Globus pallidus (tissue), 1 donor: ENCODE measurements around the gene FMNL3.
"Not testable (repeated sequence)": the region's sequence is repeated elsewhere in the genome, so short reads cannot be mapped to it uniquely, and the experiment has no call there.

Source experiments
- DNase-seq: peaks from one replicate; pipeline ENCODE4 v3.0.0-alpha.2; 2015; ENCODE audit warnings: low spot score

Gene FMNL3

DNA sequence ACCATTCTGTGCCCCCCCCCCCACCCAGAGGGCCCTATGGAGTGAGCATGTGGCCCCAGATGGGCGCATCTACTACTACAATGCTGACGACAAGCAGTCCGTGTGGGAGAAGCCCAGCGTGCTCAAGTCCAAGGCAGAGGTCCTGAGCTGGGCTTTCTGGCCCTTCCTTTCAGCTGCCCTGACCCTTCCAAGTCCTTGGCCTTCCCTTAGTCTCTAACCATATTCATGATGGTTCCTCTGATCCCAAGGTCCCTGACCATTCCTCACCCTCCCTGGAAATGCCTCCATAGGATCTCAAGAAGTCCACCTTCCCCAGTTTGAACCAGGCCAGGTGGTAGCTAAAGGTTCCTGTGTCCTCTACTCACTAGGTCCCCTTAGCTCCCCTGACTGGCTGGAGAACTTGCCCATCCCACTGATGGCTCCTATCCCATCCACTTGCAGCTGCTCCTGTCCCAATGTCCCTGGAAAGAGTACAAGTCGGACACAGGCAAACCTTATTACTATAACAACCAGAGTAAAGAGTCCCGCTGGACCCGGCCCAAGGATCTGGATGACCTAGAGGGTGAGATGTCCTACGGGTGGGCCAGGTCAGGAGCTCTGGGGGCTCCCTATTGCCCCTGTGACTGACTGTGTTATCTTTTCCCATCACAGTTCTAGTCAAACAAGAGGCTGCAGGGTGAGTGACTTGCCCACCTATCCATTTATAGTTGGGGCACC lies 74.1 kb downstream of the FMNL3 start:
- no peak for DNase-seq

DNA sequence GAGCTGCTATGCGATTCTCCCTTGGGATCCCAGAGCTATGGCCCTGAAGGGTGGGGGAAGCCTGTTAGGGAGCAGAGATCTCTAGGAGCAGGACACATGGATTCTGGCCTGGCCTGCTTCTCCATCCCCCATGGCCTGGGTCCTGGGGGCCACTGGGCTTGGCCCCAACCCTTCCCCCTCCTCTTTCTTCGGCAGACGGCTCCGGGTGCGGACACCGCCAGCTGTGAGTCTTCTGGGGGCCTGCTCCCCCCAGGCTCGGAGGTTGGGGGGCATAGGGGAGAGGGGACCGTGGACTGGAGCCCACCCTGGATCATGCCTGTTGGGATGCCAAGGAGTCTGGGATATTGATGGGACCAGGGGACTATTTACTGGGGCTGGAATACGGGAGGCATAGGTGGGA lies 74.8 kb downstream of the FMNL3 start:
- DNase-seq = no peak

DNA sequence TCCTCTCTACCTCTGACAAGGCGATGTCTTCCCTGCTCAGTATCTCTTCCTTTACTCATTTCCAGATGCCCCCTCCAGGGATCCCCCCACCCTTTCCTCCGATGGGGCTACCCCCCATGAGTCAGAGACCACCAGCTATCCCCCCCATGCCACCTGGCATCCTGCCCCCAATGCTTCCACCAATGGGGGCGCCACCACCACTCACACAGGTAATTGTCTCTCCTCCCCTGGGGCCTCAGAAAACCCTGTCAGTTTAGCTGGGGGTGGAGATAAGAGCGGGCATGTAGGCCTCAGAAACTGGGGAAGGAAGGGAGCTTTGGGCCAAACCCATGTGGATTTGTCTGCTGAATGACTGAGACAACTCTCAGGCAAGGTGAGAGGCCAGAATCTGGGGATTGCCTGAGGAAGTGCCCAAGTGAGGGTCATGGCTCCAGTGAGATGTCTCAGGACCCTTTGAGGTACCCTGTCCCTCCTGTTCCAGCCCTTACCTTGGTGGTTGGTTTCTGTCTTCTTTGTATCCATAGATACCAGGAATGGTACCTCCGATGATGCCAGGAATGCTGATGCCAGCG lies 75.8 kb downstream of the FMNL3 start:
- DNase-seq = no peak

DNA sequence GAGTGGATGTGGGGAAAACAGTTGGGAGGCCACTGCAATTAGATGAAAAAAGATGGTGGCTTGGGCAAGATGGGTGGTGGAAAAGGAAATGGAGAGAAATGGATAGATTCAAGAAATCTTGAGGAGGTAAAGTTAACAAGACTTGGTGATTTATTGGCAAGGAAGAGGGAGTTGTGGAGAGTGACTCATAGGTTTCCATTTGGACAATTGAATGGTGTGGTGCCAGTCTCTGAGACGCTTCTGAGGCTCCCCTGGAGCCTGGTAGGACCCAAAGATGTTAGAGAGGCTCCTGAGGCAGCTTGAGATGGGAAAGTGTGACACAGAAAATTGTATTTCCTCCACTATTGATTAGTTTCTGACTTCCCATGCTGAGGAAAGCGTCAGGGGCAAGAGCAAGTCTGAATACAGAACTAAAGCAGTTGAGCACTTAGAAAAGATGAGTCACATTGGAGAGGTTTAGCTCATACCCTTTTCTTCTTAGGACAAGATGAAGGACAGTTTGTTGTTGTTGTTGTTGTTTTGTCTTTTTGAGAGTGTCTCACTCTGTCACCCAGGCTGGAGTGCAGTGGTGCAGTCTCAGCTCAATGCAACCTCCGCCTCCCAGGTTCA lies 79.3 kb downstream of the FMNL3 start:
- DNase-seq = no peak

DNA sequence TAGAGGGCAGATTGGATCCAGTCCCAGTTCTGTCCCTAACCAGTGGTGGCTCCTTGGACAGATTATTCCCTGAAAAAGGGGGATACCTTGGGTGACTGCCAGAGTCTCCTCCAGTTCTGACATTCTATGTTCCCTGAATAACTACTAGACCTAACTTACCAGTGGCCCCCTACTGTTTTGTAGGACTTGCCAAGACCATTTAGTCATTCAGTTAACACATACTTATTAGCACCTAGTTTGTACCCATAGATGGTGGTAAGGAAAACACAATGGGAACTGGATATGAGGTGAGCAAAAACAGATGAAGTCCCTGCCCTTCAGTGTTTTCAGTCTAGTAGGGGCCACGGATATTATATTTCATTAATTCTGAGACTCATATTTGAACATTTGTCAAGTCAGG lies 80.4 kb downstream of the FMNL3 start:
- no peak for DNase-seq

DNA sequence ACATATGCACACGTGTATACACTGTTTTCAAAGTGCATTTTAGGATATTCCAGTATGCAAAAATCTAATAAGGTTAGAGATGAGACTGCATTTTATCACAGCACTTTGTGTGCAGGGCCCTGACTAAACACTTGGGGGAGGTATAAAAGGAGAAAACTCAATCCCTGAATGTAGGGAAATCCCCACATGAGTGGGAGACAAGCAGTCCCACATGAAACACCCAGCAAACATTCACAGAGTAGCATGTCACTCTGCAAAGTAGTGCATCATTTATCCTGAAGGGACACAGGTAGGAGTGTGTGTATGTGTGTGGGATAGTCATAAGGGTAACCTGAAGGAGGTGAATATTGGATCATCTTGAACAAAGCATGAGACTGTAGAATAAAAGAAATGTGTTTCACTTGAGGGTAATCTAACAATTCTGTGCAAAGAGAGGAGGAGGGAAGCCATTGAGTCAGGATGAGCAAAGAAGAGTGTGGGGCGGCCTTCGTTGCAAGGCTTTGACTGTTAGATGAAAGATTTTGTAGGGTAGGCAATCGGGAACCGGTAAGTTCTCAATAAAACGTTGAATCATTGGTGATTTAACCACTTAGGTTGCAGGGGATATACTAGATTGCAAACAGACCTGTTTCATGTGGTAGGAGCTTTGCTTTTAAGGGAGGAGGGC lies 80.9 kb downstream of the FMNL3 start:
- no peak for DNase-seq

DNA sequence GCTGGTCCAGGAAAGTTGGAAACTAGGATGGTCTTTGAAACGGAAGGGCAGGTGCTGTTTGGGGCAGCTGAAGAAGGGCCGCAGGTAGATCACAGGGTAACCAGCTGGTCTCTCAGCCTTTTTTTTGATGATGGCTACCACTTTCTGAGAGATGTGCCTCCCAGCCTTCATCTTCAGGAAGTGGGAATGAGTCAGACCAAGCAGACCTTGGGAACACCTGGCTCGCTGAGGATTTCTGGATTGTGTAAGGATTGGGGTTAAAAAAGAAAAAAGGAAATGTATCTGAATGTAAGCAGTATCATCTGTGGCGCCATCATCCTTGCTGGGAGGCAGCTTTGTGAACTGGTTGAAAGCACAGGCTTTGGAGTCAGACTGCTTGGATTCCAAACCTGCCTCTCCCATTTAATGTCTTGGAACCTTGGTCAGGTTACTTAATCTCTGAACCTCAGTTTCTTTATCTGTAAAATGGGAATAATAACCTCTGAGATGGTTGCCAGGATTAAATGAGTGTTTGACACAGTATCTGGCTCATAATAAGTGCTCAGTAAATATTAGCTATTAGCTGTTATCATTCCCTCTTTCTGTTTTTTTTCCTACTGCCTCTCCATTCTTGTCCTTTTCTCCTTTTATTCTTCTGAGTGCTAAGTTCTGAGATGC lies 82.2 kb downstream of the FMNL3 start:
- no peak for DNase-seq

DNA sequence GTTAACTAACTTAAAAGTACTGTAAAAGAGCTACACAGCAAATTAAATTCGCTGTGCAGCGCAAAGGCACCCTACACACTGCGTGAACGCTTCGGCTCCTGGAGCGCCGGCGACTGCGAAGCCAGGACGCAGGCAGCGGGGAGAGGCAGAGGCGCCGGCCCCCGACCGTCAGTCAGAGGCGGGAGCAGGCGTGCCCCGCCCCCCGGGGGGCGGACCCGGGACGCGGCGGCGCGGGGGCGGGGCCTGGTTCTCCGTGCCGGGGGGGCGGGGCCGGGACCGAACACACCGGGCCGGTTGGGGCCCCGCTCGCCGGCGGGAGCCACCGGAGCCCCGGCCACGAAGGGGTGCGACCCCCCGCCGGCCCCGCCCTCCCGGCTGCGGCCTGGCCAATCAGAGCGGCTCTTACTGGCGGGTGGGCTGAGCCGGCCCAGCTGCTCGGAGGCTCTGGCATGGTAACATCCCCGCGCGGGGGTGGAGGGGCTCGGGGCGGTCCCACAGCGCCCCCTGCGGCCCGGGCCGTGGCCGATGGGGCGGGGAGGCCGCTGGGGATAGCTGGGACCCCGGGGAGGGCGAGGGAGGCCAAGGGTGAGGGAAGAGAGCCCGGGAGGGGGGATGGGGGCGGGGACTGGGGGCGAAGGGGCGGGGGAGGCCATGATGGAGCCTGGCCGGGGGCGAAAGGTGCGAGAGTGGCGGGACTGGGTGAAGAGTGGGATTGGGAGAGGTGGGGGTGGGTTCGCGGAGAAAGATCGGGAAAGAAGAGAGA lies 83.9 kb downstream of the FMNL3 start, which contains the start of gene PRPF40B:
TSS of gene PRPF40B (plus strand) at position 420 of the 763 bp plus-strand sequence. CDS start at position 450, 30 bp downstream.
- DNase-seq = peak; percentile 88

DNA sequence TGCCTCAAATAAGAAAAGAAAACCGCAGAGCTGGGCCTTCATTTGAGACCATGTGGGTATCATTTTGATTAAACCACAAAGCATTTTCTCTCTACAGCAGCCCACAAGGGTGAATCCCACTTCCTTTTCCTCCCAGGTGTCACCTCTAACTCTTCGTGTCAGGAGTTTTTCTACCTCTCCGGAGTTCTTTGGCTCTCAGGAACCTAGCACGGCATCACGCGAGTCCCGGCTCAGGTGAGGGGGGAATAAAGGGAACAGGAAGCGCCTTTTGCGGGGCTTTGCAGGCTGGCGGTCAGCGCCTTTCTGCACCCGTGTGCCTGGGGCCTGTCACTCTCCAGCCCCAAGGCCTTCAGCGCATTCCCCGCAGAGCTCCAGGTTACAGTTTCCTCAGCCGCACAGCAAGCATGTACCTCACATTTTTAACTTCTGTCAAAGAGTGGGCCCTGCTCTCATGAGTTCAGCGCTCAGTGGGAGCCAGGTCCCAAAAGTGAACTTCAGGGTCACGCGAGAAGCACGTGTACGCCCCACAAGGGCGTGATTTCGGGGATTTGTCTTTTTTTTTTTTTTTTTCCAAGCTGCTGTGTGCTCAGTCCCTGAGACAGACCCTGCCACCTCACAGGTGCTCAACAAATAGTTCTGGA lies 84.6 kb downstream of the FMNL3 start:
- DNase-seq = peak; percentile 35

DNA sequence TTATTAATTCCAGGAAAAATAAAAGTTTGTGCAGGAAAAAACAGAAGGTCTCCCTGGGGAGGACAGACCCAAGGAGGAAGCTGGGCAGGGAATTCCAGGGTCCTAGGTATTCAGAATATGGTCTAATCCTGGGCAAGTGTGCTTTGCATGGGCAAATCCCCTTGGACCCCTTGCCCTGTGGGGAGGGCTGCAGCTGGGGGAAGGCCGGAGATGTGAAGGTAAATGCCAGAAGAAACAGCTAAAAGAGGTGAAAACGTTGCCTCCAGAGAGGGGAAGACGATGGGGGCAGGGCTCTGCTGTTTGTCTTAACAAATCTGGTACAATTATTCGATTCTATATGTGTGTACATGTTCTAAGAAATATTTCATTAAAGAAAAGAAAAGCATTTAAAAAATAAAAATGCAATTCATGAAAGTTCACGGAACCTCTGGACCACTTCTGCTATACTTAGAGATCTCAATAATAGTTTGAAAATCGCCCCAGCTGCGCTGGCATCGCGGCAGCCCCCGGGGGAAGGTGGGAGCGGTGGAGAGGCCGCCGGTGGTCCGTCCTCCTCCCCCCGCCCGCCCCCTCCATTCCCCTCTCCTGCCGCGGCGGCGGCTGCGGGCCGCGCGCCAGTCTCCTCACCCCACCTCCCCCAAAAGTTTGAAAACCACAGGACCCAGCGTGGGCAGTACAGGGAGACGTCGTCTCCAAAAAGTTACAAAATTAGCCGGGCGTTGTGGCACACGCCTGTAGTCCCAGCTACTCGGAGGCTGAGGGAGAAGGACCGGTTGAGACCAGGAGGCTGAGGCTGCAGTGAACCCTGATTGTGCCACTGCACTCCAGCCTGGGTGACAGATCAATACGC lies 85.3 kb downstream of the FMNL3 start:
- DNase-seq = no peak

DNA sequence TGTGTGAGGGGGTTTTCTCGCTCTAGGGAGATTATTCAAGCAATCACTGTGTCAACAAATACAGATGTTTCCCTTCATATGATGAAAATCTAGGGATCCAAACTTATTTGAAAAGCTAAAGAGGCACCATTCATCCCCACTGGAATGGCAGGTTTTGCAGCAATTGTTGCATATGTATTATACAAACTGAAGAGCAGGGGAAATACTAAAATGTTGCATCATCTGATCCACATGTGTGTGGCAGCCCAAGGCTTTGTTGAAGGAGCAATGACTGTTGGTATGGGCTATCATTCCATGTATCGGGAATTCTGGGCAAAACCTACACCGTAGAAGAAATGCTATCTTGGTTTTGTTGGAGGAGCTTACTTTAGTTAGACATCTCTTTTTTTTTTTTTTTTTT lies 87.9 kb downstream of the FMNL3 start:
- no peak for DNase-seq

DNA sequence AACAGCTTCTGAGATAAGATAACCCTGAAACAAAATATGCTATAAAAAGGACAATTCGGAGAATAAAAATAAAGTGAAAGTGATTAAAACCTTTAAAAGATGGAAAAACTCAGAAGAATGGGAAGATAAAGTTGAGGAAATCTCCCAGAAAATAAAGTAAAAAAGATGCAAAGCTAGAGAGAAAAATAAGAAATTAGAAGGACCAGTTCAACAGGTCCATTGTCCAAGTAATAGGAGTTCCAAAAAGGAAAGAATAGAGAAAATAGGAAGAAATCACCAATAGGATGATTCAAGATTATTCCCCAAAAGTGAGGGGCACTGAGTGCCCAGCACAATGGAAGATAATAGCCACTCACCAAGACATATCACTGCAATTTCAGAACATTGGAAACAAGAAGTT lies 88.6 kb downstream of the FMNL3 start:
- no peak for DNase-seq

DNA sequence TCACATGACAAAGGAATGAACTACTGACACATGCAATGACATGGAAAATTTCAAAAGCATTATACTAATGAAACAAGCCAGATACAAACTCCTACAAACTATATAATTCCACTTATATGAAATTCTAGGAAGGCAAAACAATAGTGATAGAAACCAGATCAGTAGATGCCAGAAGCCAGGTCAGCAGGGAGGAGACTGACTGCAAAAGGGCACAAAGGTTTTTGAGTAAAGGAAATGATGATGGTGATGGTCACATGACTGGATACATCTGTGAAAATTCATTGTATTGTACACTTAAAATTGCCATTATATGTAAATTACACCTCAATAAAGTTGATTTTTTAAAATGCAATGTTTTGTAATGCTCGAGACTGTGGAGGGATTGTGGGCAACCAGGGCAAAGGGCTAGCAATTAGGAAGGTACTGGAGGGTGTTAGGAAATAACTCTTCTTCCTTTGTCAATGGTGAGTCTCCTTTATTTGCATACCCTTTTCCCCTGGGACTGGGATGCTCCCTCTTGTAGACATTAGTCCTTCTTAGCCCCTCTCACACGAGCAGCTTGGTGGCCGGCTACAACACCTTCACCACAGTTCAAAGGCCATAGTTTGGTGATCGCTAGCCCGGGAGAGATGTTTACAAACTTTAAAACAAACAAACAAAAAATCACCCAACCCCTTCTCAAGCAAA lies 90.5 kb downstream of the FMNL3 start:
- no peak for DNase-seq

DNA sequence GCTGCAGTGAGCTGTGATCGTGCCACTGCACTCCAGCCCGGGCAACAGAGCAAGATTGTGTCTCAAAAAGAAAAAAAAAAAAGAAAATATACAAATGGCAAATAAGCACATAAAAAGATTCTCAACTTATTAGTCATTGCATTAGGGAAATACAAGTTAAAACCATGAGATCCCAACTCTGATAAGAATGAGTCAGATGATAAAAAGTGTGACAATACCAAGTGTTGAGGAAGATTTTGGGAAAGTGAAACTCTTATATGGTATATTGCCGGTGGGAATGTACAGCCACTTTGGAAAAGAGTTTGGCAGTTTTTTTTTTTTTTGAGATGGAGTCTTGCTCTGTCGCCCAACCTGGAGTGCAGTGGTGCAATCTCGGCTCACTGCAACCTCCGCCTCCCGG lies 91.5 kb downstream of the FMNL3 start:
- DNase-seq = no peak

DNA sequence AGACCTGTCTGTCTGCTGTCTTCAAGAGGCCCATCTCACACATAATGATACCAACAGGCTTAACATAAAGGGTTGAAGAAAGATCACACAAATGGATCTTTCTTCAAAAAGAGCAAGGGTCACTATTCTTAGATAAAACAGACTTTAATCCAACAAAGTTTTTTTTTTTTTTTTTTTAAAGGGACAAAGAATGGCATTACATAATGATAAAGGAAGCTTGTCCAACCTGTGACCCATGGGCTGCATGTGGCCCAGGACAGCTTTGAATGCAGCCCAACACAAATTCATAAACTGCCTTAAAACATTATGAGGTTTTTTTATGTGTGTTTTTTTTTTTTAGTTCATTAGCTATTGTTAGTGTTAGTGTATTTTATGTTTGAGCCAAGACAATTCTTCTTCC lies 95.0 kb downstream of the FMNL3 start:
- DNase-seq = no peak

DNA sequence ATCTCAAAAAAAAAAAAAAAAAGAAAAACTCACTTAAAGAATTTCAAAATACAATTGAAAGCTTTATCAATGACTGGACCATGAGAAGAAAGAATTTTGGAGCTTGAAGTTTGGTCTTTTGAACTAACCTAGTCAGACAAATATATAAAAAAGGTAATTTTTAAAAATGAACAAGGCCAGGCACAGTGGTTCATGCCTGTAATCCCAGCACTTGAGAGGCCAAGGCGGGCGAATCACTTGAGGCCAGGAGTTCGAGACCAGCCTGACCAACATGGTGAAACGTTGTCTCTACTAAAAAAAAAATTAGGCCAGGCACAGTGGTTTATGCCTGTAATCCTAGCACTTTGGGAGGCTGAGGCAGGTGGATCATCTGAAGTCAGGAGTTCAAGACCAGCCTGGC lies 96.4 kb downstream of the FMNL3 start:
- DNase-seq = not testable (repeated sequence)

DNA sequence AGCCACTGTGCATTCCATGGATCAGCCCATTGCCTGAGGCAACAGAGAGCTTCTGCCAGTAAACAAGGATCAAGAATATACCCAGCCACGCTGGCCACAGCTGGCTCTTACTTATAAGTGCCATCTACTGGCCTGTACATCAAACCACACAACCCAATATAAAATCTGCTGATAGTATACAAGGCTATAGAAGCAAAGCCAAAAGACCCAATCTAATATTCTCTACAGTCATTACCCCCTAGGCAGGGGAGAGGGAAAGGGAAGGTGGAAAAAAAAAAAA lies 97.4 kb downstream of the FMNL3 start:
- no peak for DNase-seq

DNA sequence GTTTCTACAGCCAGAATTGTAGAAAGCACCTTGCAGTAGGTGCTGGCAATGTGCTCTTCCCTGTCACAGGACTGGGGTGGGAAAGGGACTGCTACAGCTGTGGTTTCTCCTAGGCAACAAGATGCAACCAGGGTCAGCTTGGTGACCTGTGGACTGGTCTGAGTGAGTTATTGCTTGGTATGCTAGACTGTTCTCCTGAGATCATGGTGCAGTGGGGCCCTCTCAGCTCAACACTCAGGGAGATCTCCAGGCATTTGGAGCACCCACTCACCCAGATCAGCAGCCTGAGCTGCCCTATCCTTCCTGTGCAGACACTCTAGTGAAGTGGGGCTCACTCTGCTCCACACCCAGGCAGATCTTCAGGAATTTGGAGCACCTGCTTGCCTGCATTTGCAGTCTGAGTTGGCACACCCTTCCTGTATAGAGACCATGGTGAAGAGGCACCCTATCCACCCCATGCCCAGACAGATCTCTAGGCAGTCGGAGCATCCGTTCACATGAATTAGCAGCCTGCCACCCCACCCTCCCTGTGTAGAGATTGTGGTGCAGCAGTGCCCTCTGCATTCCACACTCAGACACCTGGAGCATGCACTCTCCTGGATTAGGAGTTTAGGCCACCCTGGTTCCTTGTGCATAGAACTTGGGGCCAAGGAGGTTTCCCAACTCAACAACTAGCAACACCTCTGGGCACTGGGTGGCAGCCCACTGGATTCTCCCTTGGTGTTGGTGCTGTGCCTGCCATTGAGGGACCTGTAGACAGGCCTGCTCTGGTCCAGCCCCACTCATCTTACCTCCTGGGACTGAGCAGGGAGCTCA lies 97.9 kb downstream of the FMNL3 start:
- DNase-seq = no peak

DNA sequence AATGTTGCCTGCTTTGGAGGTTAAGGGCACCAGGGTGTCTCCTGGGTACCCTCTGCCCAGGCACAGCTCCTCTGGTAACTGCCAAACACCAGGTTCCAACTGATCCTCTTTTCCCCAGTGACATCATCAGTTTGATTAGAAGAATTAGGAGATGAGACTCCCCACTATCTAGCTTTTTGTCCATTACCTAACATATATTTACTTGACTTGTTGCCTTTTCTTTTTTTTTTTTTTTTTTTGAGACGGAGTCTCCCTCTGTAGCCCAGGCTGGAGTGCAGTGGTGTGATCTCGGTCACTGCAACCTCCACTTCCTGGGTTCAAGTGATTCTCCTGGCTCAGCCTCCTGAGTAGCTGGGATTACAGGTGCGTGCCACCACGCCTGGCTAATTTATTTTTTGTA lies 101.7 kb downstream of the FMNL3 start, which contains the start of gene FAM186B:
TSS of gene FAM186B (minus strand) at position 101 of the 400 bp plus-strand sequence. CDS start 162 bp downstream, outside the sequence.
- not testable (repeated sequence) for DNase-seq
